ENCODE measurements around the gene RANGAP1.

GRCh38 chr22:41197038-41197972 lies 88.7 kb downstream of the RANGAP1 start:
- TF ChIP-seq CTCF (IDR thresholded peaks at IDR 0.05; ENCODE audit: low read depth, low read length) (peak; percentile 19; the same call in 1 of the 2 replicates), EZH2phosphoT487 (IDR thresholded peaks at IDR 0.05; ENCODE audit: low read depth) (no peak)

Data from OCI-LY3 (cell line).